OCI-LY7 (cell line): ENCODE measurements around the gene REXO1.

Source experiments
- EZH2phosphoT487 ChIP-seq: fragments of 200-600 bp; sonication (generic); IDR thresholded peaks from 2 replicates; pipeline ENCODE4 v1.6.1; 2018; ENCODE audit warnings: low read depth, borderline replicate concordance, mild to moderate bottlenecking, mixed run types, antibody characterized with exemption, low read length, moderate library complexity, mixed read lengths
- TF ChIP-seq, protein P1 (sequence below): fragments of 200-600 bp; sonication (generic); conservative IDR thresholded peaks from 2 replicates; pipeline ENCODE4 v1.5.1; 2014; ENCODE audit warnings: mild to moderate bottlenecking, antibody characterized with exemption, low read length, moderate library complexity, mixed read lengths

DNA sequence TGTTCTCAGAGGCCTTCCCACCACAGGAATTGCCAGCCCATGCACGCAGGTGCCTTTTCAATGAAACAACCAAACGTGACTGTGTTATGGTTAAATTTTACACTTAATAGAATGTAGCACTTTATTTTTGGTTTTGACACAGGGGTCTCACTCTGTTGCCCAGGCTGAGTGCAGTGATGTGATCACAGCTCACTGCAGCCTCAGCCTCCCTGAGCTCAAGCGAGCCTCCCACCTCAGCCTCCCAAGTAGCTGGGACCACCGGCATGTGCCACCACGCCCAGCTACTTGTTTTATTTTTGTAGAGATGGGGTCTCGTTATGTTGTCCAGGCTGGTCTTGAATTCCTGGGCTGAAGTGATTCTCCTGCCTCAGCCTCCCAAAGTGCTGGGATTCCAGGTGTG is 43.4 kb downstream of the REXO1 start:
- TF ChIP-seq, protein P1, sequence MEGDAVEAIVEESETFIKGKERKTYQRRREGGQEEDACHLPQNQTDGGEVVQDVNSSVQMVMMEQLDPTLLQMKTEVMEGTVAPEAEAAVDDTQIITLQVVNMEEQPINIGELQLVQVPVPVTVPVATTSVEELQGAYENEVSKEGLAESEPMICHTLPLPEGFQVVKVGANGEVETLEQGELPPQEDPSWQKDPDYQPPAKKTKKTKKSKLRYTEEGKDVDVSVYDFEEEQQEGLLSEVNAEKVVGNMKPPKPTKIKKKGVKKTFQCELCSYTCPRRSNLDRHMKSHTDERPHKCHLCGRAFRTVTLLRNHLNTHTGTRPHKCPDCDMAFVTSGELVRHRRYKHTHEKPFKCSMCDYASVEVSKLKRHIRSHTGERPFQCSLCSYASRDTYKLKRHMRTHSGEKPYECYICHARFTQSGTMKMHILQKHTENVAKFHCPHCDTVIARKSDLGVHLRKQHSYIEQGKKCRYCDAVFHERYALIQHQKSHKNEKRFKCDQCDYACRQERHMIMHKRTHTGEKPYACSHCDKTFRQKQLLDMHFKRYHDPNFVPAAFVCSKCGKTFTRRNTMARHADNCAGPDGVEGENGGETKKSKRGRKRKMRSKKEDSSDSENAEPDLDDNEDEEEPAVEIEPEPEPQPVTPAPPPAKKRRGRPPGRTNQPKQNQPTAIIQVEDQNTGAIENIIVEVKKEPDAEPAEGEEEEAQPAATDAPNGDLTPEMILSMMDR = no peak
- no peak for TF ChIP-seq EZH2phosphoT487
